Gastroesophageal sphincter (tissue), 4 donors: ENCODE results near the gene CD276. TPM values are rescaled to one million over a fixed set of nuclear protein-coding genes. Genes with fewer than 3 reads are reported as not detected.

ENCODE experiments used
- ATAC-seq: fragments of 150-250 bp; one replicate; pipeline ENCODE4 v1.9.1; 2016; ENCODE audit warnings: mild to moderate bottlenecking, moderate library complexity
- H3K27ac ChIP-seq, 4 donors: fragments of 200-600 bp; sonication (generic) in 3 of 4; 1 replicate in 3 of 4; 2 replicates in 1 of 4; pipeline ENCODE4 v1.5.1; 2016 to 2019
- H3K27me3 ChIP-seq: fragments of 200-600 bp; sonication (generic); one replicate; pipeline ENCODE4 v1.5.1; 2019
- H3K36me3 ChIP-seq, 2 donors: fragments of 200-600 bp; sonication (generic); one replicate each; pipeline ENCODE4 v1.5.1; 2019; ENCODE audit warnings: control low read depth in 1 of 2
- H3K4me1 ChIP-seq, 3 donors: fragments of 200-600 bp; sonication (generic); 1 replicate in 2 of 3; 2 replicates in 1 of 3; pipeline ENCODE4 v1.5.1; 2016 to 2019; ENCODE audit warnings: control low read depth in 2 of 3
- H3K4me3 ChIP-seq, 2 donors: fragments of 200-600 bp; sonication (generic); one replicate each; pipeline ENCODE4 v1.5.1; 2019; ENCODE audit warnings: mild to moderate bottlenecking in 1 of 2, moderate library complexity in 1 of 2
- H3K9me3 ChIP-seq, 3 donors: fragments of 200-600 bp; sonication (generic); one replicate each; pipeline ENCODE4 v1.5.1; 2017 to 2019; ENCODE audit warnings: control low read depth in 2 of 3
- EP300 ChIP-seq: sonication (generic); formaldehyde crosslinking; IDR thresholded peaks from one replicate; pipeline ENCODE4 v1.6.1; 2017; ENCODE audit warnings: antibody characterized with exemption, mild to moderate bottlenecking
- POLR2A ChIP-seq, 2 donors: fragments of 450-650 bp; IDR thresholded peaks; one replicate each; pipeline ENCODE4 v1.6.1; 2017; ENCODE audit warnings: antibody characterized with exemption in 2 of 2, mild to moderate bottlenecking in 2 of 2, moderate library complexity in 1 of 2
- POLR2AphosphoS5 ChIP-seq: sonication (generic); formaldehyde crosslinking; IDR thresholded peaks from one replicate; pipeline ENCODE4 v1.6.1; 2017; ENCODE audit warnings: antibody characterized with exemption
- WGBS, 2 donors: methylation state at CpG; one replicate each; pipeline ENCODE4 v1.1.5; 2018; ENCODE audit warnings: low coverage in 1 of 2; 5-methylcytosine and 5-hydroxymethylcytosine counted together
- total RNA-seq, 4 donors: library from RNA; depleted of rRNA; stranded (reverse); fragments of >200 nt; gene quantifications; one replicate each; pipeline ENCODE4 v1.1.0, GENCODE V29; 2016
- TF ChIP-seq, protein P1 (sequence below), 4 experiments: fragments of 200-600 bp in 2 of 4; fragments of 450-650 bp in 2 of 4; sonication (generic) in 1 of 4; IDR thresholded peaks; one replicate each; pipeline ENCODE4 v1.5.1; 2017 to 2019; ENCODE audit warnings: antibody characterized with exemption in 4 of 4, mild to moderate bottlenecking in 2 of 4, moderate library complexity in 2 of 4

CD276 gene
- total RNA-seq, 4 donors from 2014 or later: 34.7 to 61.5 (median 48.0) TPM

GRCh38 chr15:73717802-73718201 is 33.6 kb downstream of the CD276 start:
- Histone ChIP-seq H3K9me3 (no peaks in the 10 kb centered on the region), H3K27me3 (no peaks in the 10 kb centered on the region), H3K27ac (no peak overlapping the region), H3K4me1 (peaks cover 0 to 13% (median 0%) of the 10 kb centered on the region in 3 donors), H3K4me3 (no peak overlapping the region), H3K36me3 (peaks cover 0 to 21% of the 10 kb centered on the region in 2 donors)
- 60% methylated on average over 2 of the region's 11 CpGs; no CpG with 5 or more reads in 1 of the 2 donors for whole genome bisulfite sequencing, 2 donors
- ATAC-seq: no peak
- TF ChIP-seq, protein P1, sequence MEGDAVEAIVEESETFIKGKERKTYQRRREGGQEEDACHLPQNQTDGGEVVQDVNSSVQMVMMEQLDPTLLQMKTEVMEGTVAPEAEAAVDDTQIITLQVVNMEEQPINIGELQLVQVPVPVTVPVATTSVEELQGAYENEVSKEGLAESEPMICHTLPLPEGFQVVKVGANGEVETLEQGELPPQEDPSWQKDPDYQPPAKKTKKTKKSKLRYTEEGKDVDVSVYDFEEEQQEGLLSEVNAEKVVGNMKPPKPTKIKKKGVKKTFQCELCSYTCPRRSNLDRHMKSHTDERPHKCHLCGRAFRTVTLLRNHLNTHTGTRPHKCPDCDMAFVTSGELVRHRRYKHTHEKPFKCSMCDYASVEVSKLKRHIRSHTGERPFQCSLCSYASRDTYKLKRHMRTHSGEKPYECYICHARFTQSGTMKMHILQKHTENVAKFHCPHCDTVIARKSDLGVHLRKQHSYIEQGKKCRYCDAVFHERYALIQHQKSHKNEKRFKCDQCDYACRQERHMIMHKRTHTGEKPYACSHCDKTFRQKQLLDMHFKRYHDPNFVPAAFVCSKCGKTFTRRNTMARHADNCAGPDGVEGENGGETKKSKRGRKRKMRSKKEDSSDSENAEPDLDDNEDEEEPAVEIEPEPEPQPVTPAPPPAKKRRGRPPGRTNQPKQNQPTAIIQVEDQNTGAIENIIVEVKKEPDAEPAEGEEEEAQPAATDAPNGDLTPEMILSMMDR (IDR thresholded peaks at IDR 0.05): no peak
- TF ChIP-seq EP300 (no peak), POLR2A (IDR thresholded peaks at IDR 0.05) (no peak), POLR2AphosphoS5 (no peak)

DNA sequence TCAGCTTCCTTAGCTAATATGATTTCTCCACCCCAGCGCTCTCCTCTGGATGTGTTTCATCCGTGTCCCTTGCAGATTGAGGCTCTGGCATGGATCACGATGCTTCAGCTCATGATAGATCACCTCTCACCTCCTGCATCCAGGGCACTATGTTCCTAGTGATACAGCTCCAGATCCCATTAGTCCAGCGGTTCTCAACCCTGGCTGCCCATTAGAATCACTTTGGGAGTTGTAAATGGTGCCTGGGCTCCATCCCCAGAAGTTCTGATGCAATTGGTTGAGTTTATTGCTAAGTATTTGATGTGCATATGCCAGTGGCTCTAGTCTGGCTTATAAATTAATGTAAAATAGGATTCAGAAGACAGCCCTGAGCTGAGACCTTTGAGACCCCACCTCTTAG is 34.5 kb downstream of the CD276 start:
- no peak for ATAC-seq
- H3K4me3 ChIP-seq: no peak overlapping the region
- H3K36me3 ChIP-seq: peaks cover 0 to 12% of the 10 kb centered on the region in 2 donors
- H3K4me1 ChIP-seq: peaks cover 0 to 13% (median 0%) of the 10 kb centered on the region in 3 donors
- H3K27ac ChIP-seq: no peak overlapping the region
- H3K9me3 ChIP-seq: no peaks in the 10 kb centered on the region
- TF ChIP-seq POLR2AphosphoS5 (no peak), POLR2A (IDR thresholded peaks at IDR 0.05) (no peak)
- no peaks in the 10 kb centered on the region for H3K27me3 ChIP-seq
- 60 to 84% methylated on average over 1 to 4 of the region's 4 CpGs for whole genome bisulfite sequencing, 2 donors

- H3K4me1 ChIP-seq: peaks cover 0 to under 1% (median 0%) of the 10 kb centered on the region in 3 donors
- H3K27me3 ChIP-seq: no peaks in the 10 kb centered on the region
- ATAC-seq: no peak
- no peak overlapping the region for H3K4me3 ChIP-seq
- WGBS, 2 donors: 89 to 100% methylated on average over 2 to 3 of the region's 3 CpGs
- TF ChIP-seq POLR2AphosphoS5: no peak
- TF ChIP-seq EP300: no peak
- TF ChIP-seq, protein P1 (IDR thresholded peaks at IDR 0.05): no peak
- no peak for TF ChIP-seq POLR2A (IDR thresholded peaks at IDR 0.05)
- H3K36me3 ChIP-seq: no peaks in the 10 kb centered on the region
- H3K9me3 ChIP-seq: no peaks in the 10 kb centered on the region
- no peak overlapping the region for H3K27ac ChIP-seq
These were observed 38.2 kb downstream of the CD276 start for GRCh38 chr15:73722425-73722824.

GRCh38 chr15:73723191-73723590 is 39.0 kb downstream of the CD276 start:
- Histone ChIP-seq H3K27me3 (no peaks in the 10 kb centered on the region), H3K27ac (no peak overlapping the region), H3K36me3 (no peaks in the 10 kb centered on the region), H3K4me1 (no peaks in the 10 kb centered on the region), H3K4me3 (no peak overlapping the region), H3K9me3 (no peaks in the 10 kb centered on the region)
- ATAC-seq: peak; percentile 53
- TF ChIP-seq POLR2AphosphoS5: no peak
- no peak for TF ChIP-seq POLR2A (IDR thresholded peaks at IDR 0.05)
- TF ChIP-seq, protein P1 (IDR thresholded peaks at IDR 0.05): no peak
- TF ChIP-seq EP300: no peak
- WGBS, 2 donors: 40 to 44% methylated on average over 1 to 4 of the region's 4 CpGs

GRCh38 chr15:73724212-73724611 is 40.0 kb downstream of the CD276 start:
- Histone ChIP-seq H3K4me3 (no peak overlapping the region), H3K36me3 (no peaks in the 10 kb centered on the region), H3K27me3 (no peaks in the 10 kb centered on the region), H3K27ac (no peak overlapping the region), H3K4me1 (no peaks in the 10 kb centered on the region), H3K9me3 (no peaks in the 10 kb centered on the region)
- ATAC-seq: no peak
- WGBS, 2 donors: 100% methylated on average over 1 of the region's 3 CpGs
- no peak for TF ChIP-seq POLR2AphosphoS5
- TF ChIP-seq POLR2A (IDR thresholded peaks at IDR 0.05): no peak
- TF ChIP-seq, protein P1 (IDR thresholded peaks at IDR 0.05): no peak
- TF ChIP-seq EP300: no peak
